ENCODE measurements around the gene DCST2.

DCST2 gene

GRCh38 chr1:155070158-155070621 is 36.6 kb upstream of the DCST2 start:
- DNase-seq (ENCODE audit: low read depth in 2 of 2, low spot score in 1 of 2) = no peak

DNA sequence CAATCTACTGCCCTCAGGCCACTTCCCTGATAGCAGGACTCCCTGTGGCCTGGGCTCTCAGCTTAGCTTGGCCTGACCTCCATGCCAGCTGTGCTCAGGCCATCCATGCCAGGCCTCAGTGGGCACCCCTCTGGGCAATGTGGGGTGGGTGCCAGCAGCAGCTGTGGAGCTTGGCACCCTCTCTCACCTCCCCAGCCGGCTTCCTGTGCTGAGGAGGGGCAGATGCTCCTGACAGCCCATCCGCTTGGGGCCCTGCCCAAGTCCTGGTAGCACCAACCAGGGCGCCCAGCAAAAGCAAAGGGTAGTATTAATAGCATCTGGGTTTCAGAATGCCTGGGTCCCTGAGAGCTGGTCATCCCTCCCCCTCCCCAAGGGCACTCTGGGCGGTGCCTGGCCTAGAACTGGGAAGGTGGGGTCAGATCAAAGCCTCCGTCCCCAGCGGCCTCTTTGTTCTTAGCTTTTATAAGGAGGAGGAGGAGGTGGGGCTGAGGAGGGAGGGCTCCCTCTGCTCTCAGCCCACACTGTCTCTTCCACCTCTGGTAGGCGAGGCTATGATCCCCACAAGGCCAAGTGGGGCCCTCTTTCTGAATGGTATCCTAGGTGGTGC is 36.1 kb upstream of the DCST2 start:
- no peak for DNase-seq (ENCODE audit: low read depth in 2 of 2, low spot score in 1 of 2)

GRCh38 chr1:155068599-155068998 is 35.0 kb upstream of the DCST2 start:
- no peak for DNase-seq (ENCODE audit: low read depth in 2 of 2, low spot score in 1 of 2)

GRCh38 chr1:155066777-155067176 is 33.2 kb upstream of the DCST2 start:
- no peak for DNase-seq (ENCODE audit: low read depth in 2 of 2, low spot score in 1 of 2)

DNA sequence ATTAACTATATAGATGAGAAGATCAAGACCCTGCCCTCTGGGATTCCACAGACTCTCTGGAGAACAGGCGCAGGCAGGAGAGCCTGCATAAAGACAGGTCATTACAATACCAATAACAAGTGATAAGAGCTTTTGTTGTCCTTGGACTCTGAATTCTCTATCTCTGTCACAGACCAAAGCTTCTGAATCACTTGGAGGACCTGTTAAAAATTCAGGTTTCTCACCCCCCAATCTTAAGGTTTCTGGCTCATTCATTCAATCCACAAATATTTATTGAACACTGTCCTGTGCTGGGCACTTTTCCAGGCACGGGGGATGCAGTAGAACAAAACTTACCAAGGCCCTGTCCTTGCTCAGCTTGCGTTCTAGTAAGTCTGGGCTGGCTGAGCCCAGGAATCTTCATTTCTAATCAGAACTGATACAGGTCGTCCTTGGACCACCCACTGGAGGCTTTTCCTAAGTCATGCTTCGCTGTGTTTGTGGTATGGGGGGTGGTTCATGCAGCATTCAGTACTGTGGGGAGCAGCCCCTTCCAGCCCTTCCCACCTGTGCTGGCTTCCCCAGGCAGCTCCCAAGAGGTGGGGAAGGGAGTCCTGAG is 31.4 kb upstream of the DCST2 start:
- DNase-seq (ENCODE audit: low read depth in 2 of 2, low spot score in 1 of 2) = no peak

GRCh38 chr1:155064111-155064831 is 30.7 kb upstream of the DCST2 start:
- DNase-seq (ENCODE audit: low read depth in 2 of 2, low spot score in 1 of 2) = no peak

DNA sequence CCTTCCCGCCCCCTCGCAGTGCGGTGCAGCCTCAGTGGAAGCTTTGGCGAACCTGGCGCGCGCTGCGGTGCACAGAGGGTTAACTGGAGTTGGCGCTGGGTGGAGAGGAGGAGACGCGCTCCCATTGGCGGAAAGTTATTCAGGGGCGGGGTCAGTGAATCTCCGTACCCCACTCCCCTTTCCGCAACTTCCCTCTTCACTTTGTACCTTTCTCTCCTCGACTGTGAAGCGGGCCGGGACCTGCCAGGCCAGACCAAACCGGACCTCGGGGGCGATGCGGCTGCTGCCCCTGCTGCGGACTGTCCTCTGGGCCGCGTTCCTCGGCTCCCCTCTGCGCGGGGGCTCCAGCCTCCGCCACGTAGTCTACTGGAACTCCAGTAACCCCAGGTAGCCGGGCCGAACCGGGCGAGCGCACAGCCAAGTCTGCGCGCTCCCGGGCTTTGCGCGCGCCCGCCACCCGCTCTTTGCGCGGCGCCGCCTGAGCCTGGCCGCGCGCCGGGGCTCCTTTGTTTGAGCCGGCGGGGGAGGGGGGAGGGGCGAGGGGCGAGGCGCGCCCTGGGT is 30.0 kb upstream of the DCST2 start, which contains the start of gene EFNA4:
EFNA4 (plus strand) TSS at position 191 of the 561 bp plus-strand sequence; CDS start at position 275, 84 bp downstream.
- peak; percentile 56 to 62 for DNase-seq (ENCODE audit: low read depth in 2 of 2, low spot score in 1 of 2)

DNA sequence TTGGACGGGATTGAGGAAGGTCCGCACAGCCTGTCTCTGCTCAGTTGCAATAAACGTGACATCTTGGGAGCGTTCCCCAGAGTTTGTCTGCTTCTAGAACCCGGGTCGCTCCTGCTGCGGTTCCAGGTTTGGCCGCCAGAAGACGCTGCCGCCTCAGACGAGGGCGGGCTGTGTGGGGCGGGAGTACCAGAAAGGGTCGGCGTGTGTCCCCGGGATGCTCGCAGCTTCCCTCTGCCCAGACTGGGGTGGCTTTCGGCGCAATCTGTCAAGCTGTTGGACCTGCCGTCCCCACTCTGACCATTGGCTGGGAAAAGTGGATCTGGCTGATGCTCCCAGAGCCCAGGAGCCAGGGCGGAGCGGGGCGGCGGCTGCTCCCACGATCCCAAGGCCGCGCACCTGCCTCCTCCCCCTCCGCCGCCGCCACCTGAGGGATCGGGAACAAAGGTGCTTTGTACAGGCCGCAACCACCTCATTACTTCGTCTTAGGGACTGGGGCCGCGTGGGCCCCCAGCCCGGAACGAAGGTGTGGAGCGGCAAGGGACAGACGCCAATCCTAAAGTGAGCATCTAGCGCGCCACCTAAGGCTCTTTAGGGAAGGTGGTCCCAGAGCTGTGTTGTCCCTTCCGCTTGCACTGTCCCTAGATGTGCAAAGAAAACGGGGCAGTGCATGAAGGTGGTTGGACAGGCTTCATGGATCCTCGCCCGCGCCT is 29.3 kb upstream of the DCST2 start:
- DNase-seq (ENCODE audit: low read depth in 2 of 2, low spot score in 1 of 2) = peak in 1 of 2 donors; percentile 58

- no peak for DNase-seq (ENCODE audit: low read depth in 2 of 2, low spot score in 1 of 2)
Measured at GRCh38 chr1:155062151-155062686, 28.6 kb upstream of the DCST2 start.

GRCh38 chr1:155061381-155062150 is 28.0 kb upstream of the DCST2 start:
- peak; percentile 83 to 97 for DNase-seq (ENCODE audit: low read depth in 2 of 2, low spot score in 1 of 2)

DNA sequence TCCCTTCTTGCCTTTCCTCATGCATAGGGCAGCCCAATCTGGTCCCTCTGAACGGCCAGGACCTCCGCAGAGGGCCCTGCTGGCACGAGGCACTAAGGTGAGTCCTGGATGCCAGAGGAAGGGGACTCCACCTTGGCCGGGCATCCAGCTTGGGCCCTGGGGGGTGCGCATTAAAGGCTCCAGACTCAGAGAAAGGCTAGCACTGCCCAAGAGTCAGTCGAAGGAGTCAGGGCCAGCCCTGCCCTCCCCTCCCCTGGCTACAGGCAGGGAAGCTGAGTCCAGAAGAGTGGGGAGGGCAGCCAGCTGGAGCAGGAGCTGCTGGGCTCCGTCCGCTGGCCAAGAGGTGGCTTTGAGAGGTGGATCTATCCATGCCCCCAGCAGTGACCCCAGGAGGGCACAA is 27.2 kb upstream of the DCST2 start:
- no peak for DNase-seq (ENCODE audit: low read depth in 2 of 2, low spot score in 1 of 2)

GRCh38 chr1:155057788-155058211 is 24.2 kb upstream of the DCST2 start:
- DNase-seq (ENCODE audit: low read depth in 2 of 2, low spot score in 1 of 2) = no peak

DNA sequence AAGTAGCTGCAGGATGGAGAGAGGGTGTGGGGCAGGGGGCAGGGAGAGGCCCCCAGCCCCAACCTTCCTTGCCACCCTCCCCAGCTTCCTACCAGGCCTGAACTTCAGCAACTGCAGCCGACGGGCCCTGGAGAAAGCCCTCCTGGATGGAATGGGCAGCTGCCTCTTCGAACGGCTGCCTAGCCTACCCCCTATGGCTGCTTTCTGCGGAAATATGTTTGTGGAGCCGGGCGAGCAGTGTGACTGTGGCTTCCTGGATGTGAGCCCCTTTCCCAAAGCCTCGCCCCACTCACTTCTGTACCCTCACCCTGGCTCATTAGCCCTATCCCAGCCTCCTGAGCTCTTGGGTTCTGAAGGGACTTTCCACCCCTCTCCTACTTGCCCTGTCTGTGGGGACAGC is 23.5 kb upstream of the DCST2 start:
- no peak for DNase-seq (ENCODE audit: low read depth in 2 of 2, low spot score in 1 of 2)

- DNase-seq (ENCODE audit: low read depth in 2 of 2, low spot score in 1 of 2) = no peak
Measured at GRCh38 chr1:155053531-155054105, 20.0 kb upstream of the DCST2 start.

DNA sequence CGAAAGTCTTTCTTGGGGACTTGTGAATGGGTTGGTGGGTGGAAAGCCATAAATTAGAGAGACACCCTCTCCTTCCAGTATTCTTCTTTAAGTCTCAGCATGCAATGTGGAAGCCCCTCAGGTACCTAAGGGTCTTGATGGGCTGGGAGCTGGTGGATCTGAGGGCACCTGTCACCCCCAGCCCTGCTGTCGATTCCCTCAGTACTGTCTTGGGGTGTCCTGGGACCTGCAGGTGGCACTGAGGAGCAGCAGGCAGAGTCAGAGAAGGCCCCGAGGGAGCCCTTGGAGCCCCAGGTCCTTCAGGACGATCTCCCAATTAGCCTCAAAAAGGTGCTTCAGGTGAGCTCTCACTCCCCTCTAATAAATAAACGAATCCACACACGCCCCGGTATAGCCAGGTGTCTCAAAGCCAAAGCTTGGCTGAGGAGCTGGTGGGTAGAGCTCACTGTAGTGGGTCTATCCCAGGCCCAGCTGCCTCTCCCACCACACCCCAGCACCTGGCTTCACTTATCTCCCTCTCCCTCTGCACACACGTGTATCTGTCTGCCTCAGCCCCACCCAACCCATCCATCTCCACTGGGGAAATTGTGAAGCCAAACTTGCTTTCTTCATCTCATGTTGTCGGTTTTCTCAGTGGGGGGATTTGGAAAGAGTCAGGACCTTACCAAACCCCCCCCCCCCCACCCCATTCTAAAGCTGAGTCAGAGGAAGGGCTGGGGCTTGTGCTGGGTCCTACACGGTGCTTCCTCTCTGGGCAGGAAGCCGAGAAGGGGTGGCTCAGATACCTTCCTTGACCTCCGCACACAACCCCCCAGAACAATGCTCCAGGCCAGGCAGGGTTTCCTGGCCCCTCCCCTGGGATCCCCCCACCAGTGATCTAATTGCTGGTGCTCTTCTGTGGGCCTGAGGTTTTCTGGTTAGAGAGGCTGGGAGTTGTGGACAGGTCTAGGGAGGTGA is 19.1 kb upstream of the DCST2 start:
- DNase-seq (ENCODE audit: low read depth in 2 of 2, low spot score in 1 of 2) = no peak

DNA sequence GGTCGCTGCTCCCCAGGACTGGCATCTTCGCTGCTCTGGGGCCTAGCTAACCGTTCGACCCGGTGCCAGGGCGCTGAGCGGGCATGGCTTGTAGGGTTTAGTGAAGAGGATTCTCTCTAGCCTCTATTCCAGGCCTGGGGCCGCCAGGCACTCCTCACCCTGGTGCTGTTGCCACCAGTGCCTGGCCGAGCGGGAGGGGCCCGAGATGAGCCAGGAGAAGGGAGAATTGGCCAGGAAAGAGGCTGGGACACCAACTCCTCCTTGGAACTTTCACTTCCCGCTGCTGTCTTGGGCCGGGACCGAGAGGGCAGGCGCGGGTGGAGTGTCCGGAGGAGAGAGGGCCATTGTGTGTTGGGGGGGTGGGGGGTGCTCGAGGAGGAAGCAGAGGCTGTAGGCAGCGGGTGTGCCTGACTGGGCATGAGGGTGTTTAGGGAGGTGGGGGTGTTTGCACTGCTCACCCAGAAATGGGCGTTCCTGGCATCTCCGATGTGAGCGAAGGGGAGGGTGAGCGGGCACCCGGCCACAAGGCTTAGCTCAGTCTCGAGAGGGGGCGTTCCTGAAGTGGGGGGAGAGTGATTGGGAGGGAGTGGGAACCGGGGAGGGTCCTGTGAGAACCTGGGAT is 18.3 kb upstream of the DCST2 start:
- no peak for DNase-seq (ENCODE audit: low read depth in 2 of 2, low spot score in 1 of 2)

GRCh38 chr1:155051342-155051776 is 17.8 kb upstream of the DCST2 start:
- no peak for DNase-seq (ENCODE audit: low read depth in 2 of 2, low spot score in 1 of 2)
